ENCODE data around the gene SNAPC1.

Gene SNAPC1

DNA sequence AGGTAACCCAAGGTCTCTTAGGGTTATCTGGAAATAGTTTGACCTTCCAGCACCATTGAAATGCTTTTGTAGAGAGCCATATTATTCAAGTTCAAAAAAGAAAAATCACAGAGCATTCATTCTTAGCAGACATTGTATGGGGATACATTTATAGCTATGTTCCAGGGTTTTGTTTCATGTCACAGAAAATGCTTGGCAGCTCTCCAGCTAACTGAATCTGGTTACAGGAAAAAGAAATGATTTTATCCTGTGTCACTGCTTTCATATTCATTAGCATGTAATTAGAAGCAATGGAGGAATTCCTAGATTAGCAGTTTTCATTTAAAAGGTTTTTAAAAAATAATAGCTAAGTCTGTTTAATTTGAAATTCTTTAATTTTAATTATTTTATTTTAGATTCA lies 78.9 kb downstream of the SNAPC1 start:
- H3K4me3 ChIP-seq (ENCODE audit: low read depth in 1 of 2, low read length in 1 of 2) = no peak overlapping the region
- H3K27ac ChIP-seq = no peak overlapping the region
- no peaks in the 10 kb centered on the region for H3K36me3 ChIP-seq
- H3K4me1 ChIP-seq (ENCODE audit: control insufficient read depth in 1 of 2, insufficient read depth in 1 of 2, low read depth in 1 of 2, low read length in 1 of 2) = no peaks in the 10 kb centered on the region
- TF ChIP-seq, protein P1, sequence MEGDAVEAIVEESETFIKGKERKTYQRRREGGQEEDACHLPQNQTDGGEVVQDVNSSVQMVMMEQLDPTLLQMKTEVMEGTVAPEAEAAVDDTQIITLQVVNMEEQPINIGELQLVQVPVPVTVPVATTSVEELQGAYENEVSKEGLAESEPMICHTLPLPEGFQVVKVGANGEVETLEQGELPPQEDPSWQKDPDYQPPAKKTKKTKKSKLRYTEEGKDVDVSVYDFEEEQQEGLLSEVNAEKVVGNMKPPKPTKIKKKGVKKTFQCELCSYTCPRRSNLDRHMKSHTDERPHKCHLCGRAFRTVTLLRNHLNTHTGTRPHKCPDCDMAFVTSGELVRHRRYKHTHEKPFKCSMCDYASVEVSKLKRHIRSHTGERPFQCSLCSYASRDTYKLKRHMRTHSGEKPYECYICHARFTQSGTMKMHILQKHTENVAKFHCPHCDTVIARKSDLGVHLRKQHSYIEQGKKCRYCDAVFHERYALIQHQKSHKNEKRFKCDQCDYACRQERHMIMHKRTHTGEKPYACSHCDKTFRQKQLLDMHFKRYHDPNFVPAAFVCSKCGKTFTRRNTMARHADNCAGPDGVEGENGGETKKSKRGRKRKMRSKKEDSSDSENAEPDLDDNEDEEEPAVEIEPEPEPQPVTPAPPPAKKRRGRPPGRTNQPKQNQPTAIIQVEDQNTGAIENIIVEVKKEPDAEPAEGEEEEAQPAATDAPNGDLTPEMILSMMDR (IDR thresholded peaks at IDR 0.05) = no peak
- peaks cover 64% of the 10 kb centered on the region for H3K27me3 ChIP-seq
- H3K9me3 ChIP-seq = no peaks in the 10 kb centered on the region
